Liver (tissue), 9 donors: ENCODE measurements around the gene TFAP2A. TPM values are rescaled to one million over a fixed set of nuclear protein-coding genes. Genes with fewer than 3 reads are reported as not detected.

Source experiments
- DNase-seq: peaks from one replicate; pipeline ENCODE4 v3.0.0-alpha.2; 2017; ENCODE audit warnings: low spot score
- H3K27ac ChIP-seq, 2 donors: one replicate each; pipeline ENCODE4 v1.7.0; 2013; ENCODE audit warnings: inconsistent platforms in 2 of 2, low read length in 2 of 2, control low read depth in 1 of 2, low read depth in 1 of 2, mild to moderate bottlenecking in 1 of 2
- H3K27me3 ChIP-seq, 4 donors: one replicate each; pipeline versions ENCODE4 v1.6.1 to v1.7.0; 2013; ENCODE audit warnings: low read length in 3 of 4, inconsistent platforms in 1 of 4, mild to moderate bottlenecking in 1 of 4, moderate library complexity in 1 of 4; ENCODE audit not compliant: control insufficient read depth in 4 of 4, insufficient read depth in 4 of 4
- H3K36me3 ChIP-seq, 4 donors: one replicate each; pipeline versions ENCODE4 v1.6.1 to v1.7.0; 2013; ENCODE audit warnings: low read length in 3 of 4, mild to moderate bottlenecking in 3 of 4, low read depth in 1 of 4, moderate library complexity in 1 of 4; ENCODE audit not compliant: control insufficient read depth in 4 of 4, insufficient read depth in 3 of 4
- H3K4me1 ChIP-seq, 4 donors: one replicate each; pipeline versions ENCODE4 v1.6.1 to v1.7.0; 2013; ENCODE audit warnings: low read length in 3 of 4, mild to moderate bottlenecking in 3 of 4, moderate library complexity in 1 of 4; ENCODE audit not compliant: control insufficient read depth in 4 of 4, insufficient read depth in 4 of 4
- H3K4me3 ChIP-seq, 3 donors: one replicate each; pipeline versions ENCODE4 v1.6.1 to v1.7.0; 2013; ENCODE audit warnings: low read length in 3 of 3, control low read depth in 1 of 3, low read depth in 1 of 3, mild to moderate bottlenecking in 1 of 3
- H3K9ac ChIP-seq, 2 donors: one replicate each; pipeline ENCODE4 v1.7.0; 2013; ENCODE audit warnings: low read length in 2 of 2, mild to moderate bottlenecking in 2 of 2, moderate library complexity in 2 of 2, control low read depth in 1 of 2, low read depth in 1 of 2
- H3K9me3 ChIP-seq, 4 donors: one replicate each; pipeline versions ENCODE4 v1.6.1 to v1.7.0; 2013; ENCODE audit warnings: low read length in 3 of 4; ENCODE audit not compliant: control insufficient read depth in 4 of 4
- ATF3 ChIP-seq: IDR thresholded peaks from 2 replicates; pipeline ENCODE4 v1.6.1; 2016; ENCODE audit warnings: antibody characterized with exemption
- CTCF ChIP-seq: fragments of 150-350 bp; IDR thresholded peaks from 2 replicates; pipeline ENCODE4 v1.5.1; 2017; ENCODE audit warnings: improper control_type of control experiment, low read depth, low read length; ENCODE audit not compliant: missing input control
- EGR1 ChIP-seq, 2 donors: IDR thresholded peaks; 2 replicates each; pipeline ENCODE4 v1.6.1; 2016 to 2018; ENCODE audit warnings: antibody characterized with exemption in 2 of 2, low read depth in 2 of 2
- FOXA1 ChIP-seq: IDR thresholded peaks from 2 replicates; pipeline ENCODE4 v1.6.1; 2016; ENCODE audit warnings: antibody characterized with exemption
- FOXA2 ChIP-seq: IDR thresholded peaks from 2 replicates; pipeline ENCODE4 v1.6.1; 2016; ENCODE audit warnings: antibody characterized with exemption
- GABPA ChIP-seq, 2 donors: IDR thresholded peaks in 1 of 2; conservative IDR thresholded peaks in 1 of 2; 2 replicates each; pipeline ENCODE4 v1.6.1; 2016; ENCODE audit warnings: antibody characterized with exemption in 2 of 2, mild to moderate bottlenecking in 1 of 2, moderate library complexity in 1 of 2
- HNF4A ChIP-seq, 2 donors: conservative IDR thresholded peaks; 2 replicates each; pipeline ENCODE4 v1.6.1; 2016; ENCODE audit warnings: antibody characterized with exemption in 2 of 2, mild to moderate bottlenecking in 2 of 2
- HNF4G ChIP-seq: IDR thresholded peaks from 2 replicates; pipeline ENCODE4 v1.6.1; 2016; ENCODE audit warnings: antibody characterized with exemption
- JUND ChIP-seq, 2 donors: IDR thresholded peaks; 2 replicates each; pipeline ENCODE4 v1.6.1; 2016; ENCODE audit warnings: antibody characterized with exemption in 2 of 2
- MAX ChIP-seq: IDR thresholded peaks from 2 replicates; pipeline ENCODE4 v1.6.1; 2016; ENCODE audit warnings: antibody characterized with exemption
- NR2F2 ChIP-seq: IDR thresholded peaks from 2 replicates; pipeline ENCODE4 v1.6.1; 2016; ENCODE audit warnings: antibody characterized with exemption
- RAD21 ChIP-seq, 2 donors: IDR thresholded peaks; 2 replicates each; pipeline ENCODE4 v1.6.1; 2016; ENCODE audit warnings: antibody characterized with exemption in 2 of 2, mild to moderate bottlenecking in 2 of 2
- REST ChIP-seq: IDR thresholded peaks from 2 replicates; pipeline ENCODE4 v1.6.1; 2016; ENCODE audit warnings: antibody characterized with exemption, mild to moderate bottlenecking
- RXRA ChIP-seq, 2 donors: IDR thresholded peaks; 2 replicates each; pipeline ENCODE4 v1.6.1; 2017 to 2018; ENCODE audit warnings: antibody characterized with exemption in 2 of 2, mild to moderate bottlenecking in 1 of 2
- SP1 ChIP-seq: IDR thresholded peaks from 2 replicates; pipeline ENCODE4 v1.6.1; 2018; ENCODE audit warnings: antibody characterized with exemption, mild to moderate bottlenecking
- TAF1 ChIP-seq: conservative IDR thresholded peaks from 2 replicates; pipeline ENCODE4 v1.6.1; 2016; ENCODE audit warnings: antibody characterized with exemption, mild to moderate bottlenecking
- YY1 ChIP-seq: IDR thresholded peaks from 2 replicates; pipeline ENCODE4 v1.6.1; 2016; ENCODE audit warnings: antibody characterized with exemption, mild to moderate bottlenecking
- ZBTB33 ChIP-seq: IDR thresholded peaks from 2 replicates; pipeline ENCODE4 v1.6.1; 2016; ENCODE audit warnings: antibody characterized with exemption
- WGBS: extraction: QIAGEN DNeasy Blood & Tissue Kit; methylation state at CpG from one replicate; pipeline ENCODE4 v1.1.7; 2013; 5-methylcytosine and 5-hydroxymethylcytosine counted together
- polyA plus RNA-seq, 2 donors: library from polyadenylated mRNA; stranded (reverse) in 1 of 2; unstranded in 1 of 2; fragments of 200-250 nt in 1 of 2; fragments of >200 nt in 1 of 2; fragmentation: Nextera tagmentation in 1 of 2; extraction: Ambion mirVana in 1 of 2; gene quantifications; one replicate each; pipeline versions ENCODE4 v1.2.1 to v1.2.3, GENCODE V29; 2013 to 2015
- total RNA-seq, 2 donors: library from RNA; depleted of rRNA; stranded (reverse); fragments of >200 nt; gene quantifications; one replicate each; pipeline ENCODE4 v1.2.3, GENCODE V29; 2014
- donor health status: healthy.
- donor health status: healthy.
- donor health status: healthy.
- donor health status: healthy.
- donor health status: healthy.

Gene TFAP2A
- total and polyA plus RNA-seq, 4 donors: 0.03 to 0.08 TPM; not detected in 2

GRCh38 chr6:10402648-10403311 is 12.1 kb downstream of the TFAP2A start:
- no peaks in the 10 kb centered on the region for H3K36me3 ChIP-seq
- H3K27me3 ChIP-seq: peaks cover 0 to 20% (median 13%) of the 10 kb centered on the region in 4 donors
- no peak overlapping the region for H3K27ac ChIP-seq
- H3K9me3 ChIP-seq: peaks cover 0 to 5% (median 1%) of the 10 kb centered on the region in 4 donors
- H3K4me3 ChIP-seq: no peak overlapping the region
- 49% methylated on average over 7 of the region's 7 CpGs for WGBS
- DNase-seq: no peak
- H3K4me1 ChIP-seq: peaks cover 2 to 12% (median 6%) of the 10 kb centered on the region in 4 donors
- TF ChIP-seq EGR1 (IDR thresholded peaks at IDR 0.05; ENCODE audit: low read depth in 2 of 2): no peak
- no peak for TF ChIP-seq NR2F2
- TF ChIP-seq GABPA (IDR thresholded peaks at IDR 0.05 in 1 of 2, conservative IDR thresholded peaks at IDR 0.05 in 1 of 2): no peak
- no peak for TF ChIP-seq ATF3
- no peak for TF ChIP-seq JUND (IDR thresholded peaks at IDR 0.05)
- no peak for TF ChIP-seq HNF4A (conservative IDR thresholded peaks at IDR 0.05)
- TF ChIP-seq YY1: no peak
- no peak for TF ChIP-seq ZBTB33
- TF ChIP-seq FOXA2: no peak
- no peak for TF ChIP-seq HNF4G
- no peak for TF ChIP-seq CTCF
- no peak for TF ChIP-seq RAD21 (IDR thresholded peaks at IDR 0.05)
- TF ChIP-seq TAF1: no peak
- no peak for TF ChIP-seq SP1
- no peak for TF ChIP-seq FOXA1
- TF ChIP-seq MAX: no peak
- no peak for TF ChIP-seq RXRA (IDR thresholded peaks at IDR 0.05)
- TF ChIP-seq REST: no peak
- no peak overlapping the region for H3K9ac ChIP-seq
